ENCODE results near the gene CUL3. TPM values are rescaled to one million over a fixed set of nuclear protein-coding genes. Genes with fewer than 3 reads are reported as not detected.
A peak's percentile ranks its signal among the peaks of the same experiment; 100 is the strongest.

Gene CUL3
- total and polyA plus RNA-seq, 2 experiments from 2014 or later = 86.0 to 125 TPM

GRCh38 chr2:224612578-224612977, 27.4 kb upstream of the CUL3 start (continued):
- no peak for TF ChIP-seq ETS1 (IDR thresholded peaks at IDR 0.05)
- no peak for TF ChIP-seq EZH2 (IDR thresholded peaks at IDR 0.05; ENCODE audit: low read depth, unreplicated experiment)
- no peak for TF ChIP-seq ZNF114 (CRISPR knock-in tag; IDR thresholded peaks at IDR 0.05)

GRCh38 chr2:224611938-224612337, 26.8 kb upstream of the CUL3 start:
- H3K27ac Mint-ChIP-seq = no peak overlapping the region
- H3K36me3 Mint-ChIP-seq (ENCODE audit: low read depth) = no peaks in the 10 kb centered on the region
- Histone ChIP-seq H3F3A (replicated peaks; ENCODE audit: low read depth) (no peaks in the 10 kb centered on the region), H3K27ac (ENCODE audit: low read depth) (no peak overlapping the region), H3K4me3 (no peak overlapping the region), H4K20me1 (replicated peaks; ENCODE audit: insufficient read depth) (no peaks in the 10 kb centered on the region), H3K27me3 (ENCODE audit: insufficient read depth) (no peaks in the 10 kb centered on the region), H3K36me3 (ENCODE audit: insufficient read depth) (no peaks in the 10 kb centered on the region), H3K4me2 (no peak overlapping the region), H2AFZ (0 out of 2 replicates have a peak overlapping the region, but pooled peaks have one; percentile 66), H3K79me2 (replicated peaks; ENCODE audit: insufficient read depth) (no peaks in the 10 kb centered on the region), H3K9me2 (ENCODE audit: insufficient read depth) (no peaks in the 10 kb centered on the region), H3K4me1 (ENCODE audit: insufficient read depth) (no peaks in the 10 kb centered on the region; the same call in 1 of the 2 replicates)
- H3K4me3 Mint-ChIP-seq = no peak overlapping the region
- no peak for TF ChIP-seq ZNF331 (CRISPR knock-in tag; IDR thresholded peaks at IDR 0.05; ENCODE audit: low read depth)
- TF ChIP-seq CTCF (conservative IDR thresholded peaks at IDR 0.05; ENCODE audit: low read depth in 2 of 2) = peak; percentile 34 to 60
- H3K4me1 Mint-ChIP-seq = peaks cover 2% of the 10 kb centered on the region; the same call in 1 of the 3 replicates
- DNase-seq (ENCODE audit: low spot score) (peak; percentile 28), ATAC-seq (peak; percentile 46)
- no peaks in the 10 kb centered on the region for H3K9me3 Mint-ChIP-seq
- peaks cover 3% of the 10 kb centered on the region for H3K27me3 Mint-ChIP-seq (ENCODE audit: insufficient read depth, low read depth, poor library complexity)

GRCh38 chr2:224608104-224608503, 22.9 kb upstream of the CUL3 start:
- Histone ChIP-seq H3K27me3 (ENCODE audit: insufficient read depth) (no peaks in the 10 kb centered on the region), H2AFZ (no peak overlapping the region), H3K36me3 (ENCODE audit: insufficient read depth) (no peaks in the 10 kb centered on the region), H3K9me2 (ENCODE audit: insufficient read depth) (no peaks in the 10 kb centered on the region), H3F3A (replicated peaks; ENCODE audit: low read depth) (no peaks in the 10 kb centered on the region), H3K27ac (ENCODE audit: low read depth) (no peak overlapping the region), H4K20me1 (replicated peaks; ENCODE audit: insufficient read depth) (no peaks in the 10 kb centered on the region), H3K4me2 (no peak overlapping the region), H3K4me1 (ENCODE audit: insufficient read depth) (no peaks in the 10 kb centered on the region), H3K4me3 (no peak overlapping the region), H3K79me2 (replicated peaks; ENCODE audit: insufficient read depth) (no peaks in the 10 kb centered on the region)
- no peak for DNase-seq (ENCODE audit: low spot score)
- H3K27ac Mint-ChIP-seq = no peak overlapping the region
- H3K36me3 Mint-ChIP-seq (ENCODE audit: low read depth) = no peaks in the 10 kb centered on the region
- no peak for ATAC-seq
- H3K4me3 Mint-ChIP-seq = no peak overlapping the region
- no peaks in the 10 kb centered on the region; the same call in 2 of the 3 replicates for H3K9me3 Mint-ChIP-seq
- peaks cover 2% of the 10 kb centered on the region; the same call in 1 of the 3 replicates for H3K4me1 Mint-ChIP-seq
- peaks cover 3% of the 10 kb centered on the region for H3K27me3 Mint-ChIP-seq (ENCODE audit: insufficient read depth, low read depth, poor library complexity)
- TF ChIP-seq NANOG (IDR thresholded peaks at IDR 0.05; ENCODE audit: borderline replicate concordance) = no peak
- TF ChIP-seq JUNB (IDR thresholded peaks at IDR 0.05; ENCODE audit: unreplicated experiment) = no peak
- TF ChIP-seq STAT1 (IDR thresholded peaks at IDR 0.05; ENCODE audit: unreplicated experiment) = no peak
- TF ChIP-seq ZNF462 (CRISPR knock-in tag; IDR thresholded peaks at IDR 0.05) = no peak
- TF ChIP-seq ETS1 (IDR thresholded peaks at IDR 0.05) = no peak
- no peak for TF ChIP-seq EZH2phosphoT487 (IDR thresholded peaks at IDR 0.05; ENCODE audit: unreplicated experiment)
- no peak for TF ChIP-seq ZNF114 (CRISPR knock-in tag; IDR thresholded peaks at IDR 0.05)

Measured in GM23338 (cell line).